SU-DHL-6 (cell line): Measurements from ENCODE around the gene TCF4.

ENCODE experiments used
- H2AFZ ChIP-seq: fragments of 200-600 bp; sonication (generic); 2 replicates; pipeline ENCODE4 v1.6.1; 2014; ENCODE audit warnings: low read depth, mild to moderate bottlenecking, moderate library complexity, mixed read lengths, antibody characterized with exemption, low read length; ENCODE audit not compliant: severe bottlenecking
- H3F3A ChIP-seq: fragments of 200-600 bp; shearing (Covaris generic); 2 replicates; pipeline ENCODE4 v1.6.0; 2016; ENCODE audit warnings: antibody characterized with exemption, mild to moderate bottlenecking; ENCODE audit not compliant: insufficient read depth
- H3K27ac ChIP-seq: fragments of 200-600 bp; sonication (generic); 2 replicates; pipeline ENCODE4 v1.5.1; 2016; ENCODE audit warnings: low read depth, mild to moderate bottlenecking, low read length, moderate library complexity, mixed read lengths
- H3K27me3 ChIP-seq: fragments of 200-600 bp; sonication (generic), shearing (Covaris generic); 2 replicates; pipeline ENCODE4 v1.6.0; 2014; ENCODE audit warnings: mild to moderate bottlenecking, low read length
- H3K36me3 ChIP-seq: fragments of 200-600 bp; sonication (generic); 2 replicates; pipeline ENCODE4 v1.6.1; 2014; ENCODE audit warnings: mild to moderate bottlenecking, low read length, mixed read lengths
- H3K4me2 ChIP-seq: fragments of 300-600, 200-600 bp; shearing (Covaris generic), sonication (generic); 2 replicates; pipeline ENCODE4 v1.6.0; 2014; ENCODE audit warnings: low read length, low read depth, mild to moderate bottlenecking; ENCODE audit not compliant: poor library complexity, severe bottlenecking
- H3K4me3 ChIP-seq: fragments of 200-600 bp; sonication (generic); 2 replicates; pipeline ENCODE4 v1.5.1; 2014; ENCODE audit warnings: antibody characterized with exemption, low read length, mild to moderate bottlenecking, mixed read lengths; ENCODE audit not compliant: insufficient read depth, poor library complexity, severe bottlenecking
- H3K79me2 ChIP-seq: fragments of 200-600 bp; sonication (generic); 2 replicates; pipeline ENCODE4 v1.6.1; 2014; ENCODE audit warnings: mild to moderate bottlenecking, low read length, moderate library complexity; ENCODE audit not compliant: insufficient read depth
- H3K9ac ChIP-seq: fragments of 200-600 bp; sonication (generic); 2 replicates; pipeline ENCODE4 v1.7.0; 2014; ENCODE audit warnings: mild to moderate bottlenecking, low read length
- H3K9me2 ChIP-seq: fragments of 200-600 bp; sonication (generic); replicated peaks from 2 replicates; pipeline ENCODE4 v1.6.1; 2014; ENCODE audit warnings: low read length; ENCODE audit not compliant: insufficient read depth
- H3K9me3 ChIP-seq: fragments of 200-600 bp; sonication (generic); 2 replicates; pipeline ENCODE4 v1.6.1; 2014; ENCODE audit warnings: low read length, mixed read lengths; ENCODE audit not compliant: insufficient read depth
- H4K20me1 ChIP-seq: fragments of 200-600 bp; sonication (generic); 2 replicates; pipeline ENCODE4 v1.6.1; 2014; ENCODE audit warnings: low read depth, mild to moderate bottlenecking, antibody characterized with exemption, low read length, moderate library complexity, mixed read lengths
- EZH2phosphoT487 ChIP-seq: fragments of 200-600 bp; sonication (generic), shearing (Covaris generic); conservative IDR thresholded peaks from 2 replicates; pipeline ENCODE4 v1.6.1; 2018; ENCODE audit warnings: mild to moderate bottlenecking, antibody characterized with exemption, low read length, moderate library complexity, mixed read lengths
- TF ChIP-seq, protein P1 (sequence below): fragments of 200-600 bp; sonication (generic); IDR thresholded peaks from one replicate; pipeline ENCODE4 v1.5.1; 2017; ENCODE audit warnings: antibody characterized with exemption, mild to moderate bottlenecking, low read length, moderate library complexity; ENCODE audit not compliant: insufficient read depth, poor library complexity, severe bottlenecking

The TCF4 gene

DNA sequence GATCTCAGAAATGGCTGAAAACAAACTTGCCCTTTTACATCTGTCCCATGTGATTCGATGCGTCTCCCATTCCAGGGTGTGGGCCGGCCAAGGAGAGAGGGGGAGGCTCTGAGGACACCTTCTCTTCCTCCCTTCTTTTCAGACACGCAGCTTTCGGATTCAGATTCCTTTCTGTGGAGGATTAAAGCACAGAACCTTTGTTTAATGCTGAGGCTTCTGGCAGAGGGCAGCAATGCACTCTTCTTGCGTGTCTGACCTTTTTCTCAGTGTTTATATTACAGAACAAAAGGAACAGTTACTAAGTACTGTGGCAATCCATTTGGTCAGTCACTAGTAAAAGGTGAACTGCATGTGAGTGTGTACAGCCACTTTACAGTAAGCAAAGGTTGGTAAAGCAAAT lies 359.8 kb downstream of the TCF4 start:
- no peaks in the 10 kb centered on the region for H3K9me2 ChIP-seq
- no peaks in the 10 kb centered on the region for H3F3A ChIP-seq
- no peak overlapping the region for H2AFZ ChIP-seq
- H3K79me2 ChIP-seq = no peaks in the 10 kb centered on the region
- H3K9me3 ChIP-seq = no peaks in the 10 kb centered on the region
- no peak overlapping the region for H3K9ac ChIP-seq
- no peaks in the 10 kb centered on the region for H4K20me1 ChIP-seq
- TF ChIP-seq EZH2phosphoT487 = no peak
- TF ChIP-seq, protein P1, sequence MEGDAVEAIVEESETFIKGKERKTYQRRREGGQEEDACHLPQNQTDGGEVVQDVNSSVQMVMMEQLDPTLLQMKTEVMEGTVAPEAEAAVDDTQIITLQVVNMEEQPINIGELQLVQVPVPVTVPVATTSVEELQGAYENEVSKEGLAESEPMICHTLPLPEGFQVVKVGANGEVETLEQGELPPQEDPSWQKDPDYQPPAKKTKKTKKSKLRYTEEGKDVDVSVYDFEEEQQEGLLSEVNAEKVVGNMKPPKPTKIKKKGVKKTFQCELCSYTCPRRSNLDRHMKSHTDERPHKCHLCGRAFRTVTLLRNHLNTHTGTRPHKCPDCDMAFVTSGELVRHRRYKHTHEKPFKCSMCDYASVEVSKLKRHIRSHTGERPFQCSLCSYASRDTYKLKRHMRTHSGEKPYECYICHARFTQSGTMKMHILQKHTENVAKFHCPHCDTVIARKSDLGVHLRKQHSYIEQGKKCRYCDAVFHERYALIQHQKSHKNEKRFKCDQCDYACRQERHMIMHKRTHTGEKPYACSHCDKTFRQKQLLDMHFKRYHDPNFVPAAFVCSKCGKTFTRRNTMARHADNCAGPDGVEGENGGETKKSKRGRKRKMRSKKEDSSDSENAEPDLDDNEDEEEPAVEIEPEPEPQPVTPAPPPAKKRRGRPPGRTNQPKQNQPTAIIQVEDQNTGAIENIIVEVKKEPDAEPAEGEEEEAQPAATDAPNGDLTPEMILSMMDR = no peak
- H3K27me3 ChIP-seq = no peaks in the 10 kb centered on the region
- H3K36me3 ChIP-seq = no peaks in the 10 kb centered on the region
- no peak overlapping the region for H3K27ac ChIP-seq
- no peak overlapping the region for H3K4me3 ChIP-seq
- H3K4me2 ChIP-seq = no peak overlapping the region

DNA sequence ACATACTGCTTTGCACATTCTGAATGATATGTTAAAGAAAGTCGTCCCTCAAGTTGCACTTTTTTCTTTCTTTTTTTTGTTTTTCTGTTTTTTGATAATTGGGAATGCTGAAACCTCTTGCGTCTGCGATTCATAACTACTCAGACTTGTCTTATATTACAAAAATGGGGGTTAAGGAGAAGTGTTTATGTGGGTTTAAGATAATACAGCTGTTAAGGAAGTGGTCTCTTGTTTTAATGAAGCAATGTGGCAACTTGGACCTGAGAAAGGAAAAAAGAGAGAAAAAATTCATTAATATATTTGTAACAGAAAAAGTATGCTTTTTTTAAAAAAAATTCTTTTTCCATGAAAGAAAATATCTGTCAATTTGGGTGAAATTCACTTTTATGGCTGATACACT lies 360.2 kb downstream of the TCF4 start:
- Histone ChIP-seq H3K36me3 (no peaks in the 10 kb centered on the region), H3K4me3 (no peak overlapping the region), H2AFZ (no peak overlapping the region), H3K9me2 (no peaks in the 10 kb centered on the region), H3K79me2 (no peaks in the 10 kb centered on the region), H3K9me3 (no peaks in the 10 kb centered on the region), H3K4me2 (no peak overlapping the region), H3K27me3 (no peaks in the 10 kb centered on the region), H3K9ac (no peak overlapping the region), H3F3A (no peaks in the 10 kb centered on the region), H4K20me1 (no peaks in the 10 kb centered on the region), H3K27ac (no peak overlapping the region)
- TF ChIP-seq, protein P1 = no peak

DNA sequence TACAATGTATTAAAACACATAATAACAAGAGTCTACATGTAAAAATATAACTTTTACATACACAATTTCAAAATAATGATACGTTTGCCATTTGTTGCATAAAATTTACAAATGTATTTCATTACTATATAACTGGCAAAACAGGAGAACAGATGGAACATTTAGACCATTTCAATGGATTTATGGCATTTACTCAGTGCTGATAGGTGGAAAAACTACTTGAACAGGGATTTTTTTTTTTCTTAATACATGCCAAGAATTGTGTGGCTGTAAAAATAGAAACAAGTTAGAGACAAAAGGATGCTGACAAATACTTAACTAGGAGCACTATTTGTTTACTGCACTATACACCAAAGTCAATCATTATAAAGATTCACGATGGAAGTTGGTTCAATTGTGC lies 361.9 kb downstream of the TCF4 start:
- Histone ChIP-seq H3K9me3 (no peaks in the 10 kb centered on the region), H3K27ac (no peak overlapping the region), H3K9ac (no peak overlapping the region), H4K20me1 (no peaks in the 10 kb centered on the region), H3F3A (no peaks in the 10 kb centered on the region), H2AFZ (no peak overlapping the region), H3K4me2 (no peak overlapping the region), H3K4me3 (no peak overlapping the region), H3K79me2 (no peaks in the 10 kb centered on the region), H3K27me3 (no peaks in the 10 kb centered on the region), H3K9me2 (no peaks in the 10 kb centered on the region), H3K36me3 (no peaks in the 10 kb centered on the region)
- no peak for TF ChIP-seq EZH2phosphoT487
- TF ChIP-seq, protein P1 = no peak
